Measurements from ENCODE around the gene NCAPG.

DNA sequence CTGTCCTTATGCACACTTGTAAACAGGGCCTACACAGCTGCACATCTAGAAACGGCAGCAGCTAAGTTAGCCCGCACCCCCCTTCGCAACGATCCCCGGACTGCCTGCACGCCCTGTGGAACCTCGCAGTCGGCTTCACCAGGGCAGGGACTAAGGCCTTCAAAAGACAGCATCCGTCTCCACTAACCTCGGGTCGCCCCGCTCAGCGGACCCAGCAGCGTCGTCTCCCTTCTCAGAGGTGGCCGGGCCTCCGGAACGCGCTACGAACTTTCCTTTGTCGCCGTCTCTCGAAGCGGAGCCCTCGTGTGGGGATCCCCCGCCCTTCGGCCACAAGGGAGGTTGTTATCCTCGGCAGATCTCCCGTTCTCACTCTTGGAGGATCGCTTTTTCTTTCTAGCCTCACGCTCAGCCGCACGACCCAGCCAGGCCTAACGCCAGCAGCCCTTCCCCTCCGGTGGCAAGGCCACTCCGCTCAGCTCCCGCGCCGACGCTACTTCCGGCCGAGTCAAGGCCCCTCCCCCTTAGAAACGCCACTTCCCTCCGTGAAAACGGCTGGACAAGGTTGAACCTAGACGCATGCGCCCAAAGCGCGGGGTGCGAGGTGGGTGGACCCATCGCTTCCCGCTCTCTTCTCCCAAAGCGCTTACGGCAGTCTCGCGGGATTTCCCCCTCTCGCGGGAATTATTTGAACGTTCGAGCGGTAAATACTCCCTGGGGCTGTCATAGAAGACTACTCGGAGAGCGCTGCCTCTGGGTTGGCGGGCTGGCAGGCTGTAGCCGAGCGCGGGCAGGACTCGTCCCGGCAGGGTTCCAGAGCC lies at the start of gene NCAPG, which contains the start of gene DCAF16:
- peak in 1 of 4 donors; percentile 11 for TF ChIP-seq EP300 (IDR thresholded peaks at IDR 0.05)
- TF ChIP-seq CTCF (IDR thresholded peaks at IDR 0.05): no peak

Data from sigmoid colon (tissue), 4 donors.